DND-41 (cell line): Measurements from ENCODE around the gene CYP27C1.

Experiments used
- EZH2 ChIP-seq: IDR thresholded peaks from 3 replicates; pipeline ENCODE4 v1.6.1; 2012; ENCODE audit warnings: borderline replicate concordance, low read depth, mild to moderate bottlenecking, moderate library complexity, low read length, inconsistent platforms; ENCODE audit not compliant: severe bottlenecking
- TF ChIP-seq, protein P1 (sequence below): IDR thresholded peaks from 2 replicates; pipeline ENCODE4 v1.5.1; 2012; ENCODE audit warnings: borderline replicate concordance, low read length, moderate library complexity, mild to moderate bottlenecking; ENCODE audit not compliant: poor library complexity, severe bottlenecking; ENCODE audit errors: extremely low read depth

DNA sequence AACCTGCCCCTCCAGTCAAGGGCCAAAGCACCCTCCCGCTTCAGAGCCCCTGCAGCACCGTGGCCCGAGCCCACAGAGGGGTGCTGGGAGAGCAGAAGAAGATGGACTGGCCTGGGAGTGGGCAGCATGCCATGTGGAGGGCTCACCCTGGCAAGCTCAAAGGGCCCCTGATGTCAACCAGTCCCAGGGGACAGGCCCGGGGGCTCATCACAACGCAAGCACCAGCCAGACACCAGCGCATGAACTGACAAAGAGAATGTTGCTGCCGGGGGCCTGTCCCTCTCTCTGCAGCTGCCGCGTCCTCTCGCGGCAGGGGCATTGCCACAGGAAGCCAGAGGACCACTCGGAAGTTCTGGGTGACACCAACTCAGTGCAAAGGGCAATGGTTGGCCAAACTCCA is 82.9 kb downstream of the CYP27C1 start:
- TF ChIP-seq EZH2: no peak
- TF ChIP-seq, protein P1, sequence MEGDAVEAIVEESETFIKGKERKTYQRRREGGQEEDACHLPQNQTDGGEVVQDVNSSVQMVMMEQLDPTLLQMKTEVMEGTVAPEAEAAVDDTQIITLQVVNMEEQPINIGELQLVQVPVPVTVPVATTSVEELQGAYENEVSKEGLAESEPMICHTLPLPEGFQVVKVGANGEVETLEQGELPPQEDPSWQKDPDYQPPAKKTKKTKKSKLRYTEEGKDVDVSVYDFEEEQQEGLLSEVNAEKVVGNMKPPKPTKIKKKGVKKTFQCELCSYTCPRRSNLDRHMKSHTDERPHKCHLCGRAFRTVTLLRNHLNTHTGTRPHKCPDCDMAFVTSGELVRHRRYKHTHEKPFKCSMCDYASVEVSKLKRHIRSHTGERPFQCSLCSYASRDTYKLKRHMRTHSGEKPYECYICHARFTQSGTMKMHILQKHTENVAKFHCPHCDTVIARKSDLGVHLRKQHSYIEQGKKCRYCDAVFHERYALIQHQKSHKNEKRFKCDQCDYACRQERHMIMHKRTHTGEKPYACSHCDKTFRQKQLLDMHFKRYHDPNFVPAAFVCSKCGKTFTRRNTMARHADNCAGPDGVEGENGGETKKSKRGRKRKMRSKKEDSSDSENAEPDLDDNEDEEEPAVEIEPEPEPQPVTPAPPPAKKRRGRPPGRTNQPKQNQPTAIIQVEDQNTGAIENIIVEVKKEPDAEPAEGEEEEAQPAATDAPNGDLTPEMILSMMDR: no peak
